HG03378 (cell line): ENCODE results near the gene MAPK7.

Source experiments
- ATAC-seq: cut with Tn5 transposase; IDR thresholded peaks from one replicate; pipeline ENCODE4 v1.9.1; 2021; ENCODE audit warnings: mild to moderate bottlenecking, moderate library complexity; ENCODE audit not compliant: unreplicated experiment

Gene MAPK7

DNA sequence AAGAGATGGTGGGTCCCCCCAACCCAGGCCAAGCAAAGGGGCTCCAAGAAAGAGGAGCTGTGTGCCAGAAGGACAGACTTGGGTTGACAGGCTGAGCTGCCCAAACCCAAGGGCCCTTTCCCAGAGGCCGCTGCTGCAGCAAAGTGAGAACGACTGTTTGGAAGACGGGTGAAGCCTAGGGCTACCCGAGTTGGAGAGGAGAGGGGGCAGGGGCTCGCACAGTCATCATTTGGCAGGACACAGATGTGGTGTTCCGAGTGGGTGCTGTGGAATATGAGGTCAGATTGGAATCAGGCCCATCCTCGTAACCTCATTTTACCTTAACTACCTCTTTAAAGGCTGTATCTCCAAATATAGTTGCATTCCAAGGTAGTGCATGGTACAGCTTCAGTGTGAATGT lies 14.0 kb downstream of the MAPK7 start:
- ATAC-seq, result no peak

DNA sequence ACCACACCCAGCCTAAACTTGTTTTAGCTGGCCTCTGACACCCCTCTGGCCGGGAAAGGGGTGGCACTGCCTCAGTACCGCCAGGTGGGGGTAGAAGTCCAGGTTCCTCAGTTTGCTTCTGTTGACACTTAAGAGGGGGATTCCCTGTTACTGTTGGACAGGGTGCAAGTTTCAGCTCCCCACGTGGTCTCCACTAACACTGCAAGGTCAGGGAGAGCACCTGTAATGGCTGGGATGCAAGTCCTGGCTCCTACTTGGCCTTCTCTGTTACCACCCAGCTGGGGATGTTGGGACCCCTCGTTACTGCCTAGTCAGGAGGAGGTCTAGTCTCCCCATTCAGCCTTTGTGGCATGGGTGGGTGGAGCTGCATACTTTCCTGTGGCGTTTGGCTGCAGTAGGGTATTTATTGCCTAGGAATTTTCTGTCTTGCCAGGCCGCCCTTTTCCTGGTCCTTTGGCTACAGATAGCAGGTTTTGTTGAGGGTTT lies 19.3 kb downstream of the MAPK7 start:
- ATAC-seq, result no peak

DNA sequence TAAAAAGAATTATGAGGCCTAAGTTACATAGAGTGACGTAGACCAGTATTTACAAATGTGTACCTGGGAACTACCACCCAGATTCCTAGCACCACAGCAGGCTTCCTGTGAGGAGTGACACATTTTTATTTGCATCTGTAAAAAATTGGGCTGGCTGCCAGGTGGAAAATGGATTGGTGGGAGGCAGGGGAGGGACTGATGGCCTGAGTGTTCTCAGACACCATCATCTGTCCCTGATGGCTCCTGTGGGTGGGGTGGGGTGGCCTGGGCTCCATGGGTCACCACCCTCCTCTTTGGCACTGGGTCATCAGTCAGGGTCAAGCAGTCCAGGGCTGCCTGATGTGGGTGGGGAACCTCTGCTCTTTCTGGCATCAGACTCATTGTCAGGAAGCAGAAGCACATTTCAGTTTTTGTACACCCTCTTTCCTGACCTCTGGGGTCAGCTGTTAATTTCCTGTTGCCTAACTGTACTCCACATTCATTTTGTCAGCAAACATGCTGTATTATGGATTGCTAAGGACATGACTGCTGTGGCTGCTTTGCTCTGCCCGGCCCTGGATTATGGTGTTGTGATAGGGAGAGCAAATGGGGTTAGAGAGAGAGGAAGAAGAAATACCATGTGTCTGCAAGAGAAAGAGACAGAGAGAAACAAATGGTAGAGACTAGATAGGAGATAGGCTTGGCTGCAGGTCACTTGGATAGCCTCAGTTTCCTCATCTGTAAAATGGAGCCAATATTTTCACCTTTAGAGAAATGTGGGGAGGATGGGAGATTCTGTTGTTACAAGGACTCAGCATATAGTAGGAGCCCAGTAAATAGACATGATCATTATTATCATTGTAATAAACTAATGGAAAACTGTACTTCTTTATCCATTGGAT lies 20.2 kb downstream of the MAPK7 start:
- ATAC-seq, result no peak

DNA sequence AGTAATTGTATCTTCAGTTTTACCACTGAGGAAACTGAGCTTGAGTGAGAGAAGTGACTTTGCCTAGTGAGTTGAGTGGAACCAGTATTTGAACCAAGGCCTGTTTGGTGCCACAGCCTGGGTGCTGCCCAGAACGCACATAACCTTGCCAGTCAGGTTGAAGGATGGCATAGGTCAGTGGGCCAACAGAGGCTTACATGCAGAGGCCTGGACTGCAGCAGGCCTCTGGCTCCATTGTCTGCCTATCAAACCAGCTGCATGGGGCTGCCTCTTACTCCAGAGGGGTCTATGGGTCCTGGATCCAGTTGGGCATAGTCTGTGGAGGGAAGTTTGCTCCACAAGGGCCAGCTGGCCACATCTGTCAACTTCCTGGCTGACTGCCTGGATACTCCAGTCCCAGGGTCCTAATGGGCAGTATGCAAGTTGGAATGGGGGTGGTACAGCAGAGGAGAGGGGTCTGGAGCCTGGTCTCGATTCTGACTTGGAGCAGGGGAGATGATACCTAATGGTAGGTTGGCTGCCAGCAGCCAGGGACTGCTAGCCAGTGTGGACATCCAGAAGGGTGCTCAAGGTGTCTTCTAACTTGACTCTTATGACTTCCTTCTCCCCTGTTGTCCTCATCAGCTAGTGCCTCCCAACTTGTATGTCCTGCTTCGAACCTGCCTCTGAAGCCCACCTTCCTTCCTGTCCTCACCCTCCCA lies 21.6 kb downstream of the MAPK7 start:
- no peak for ATAC-seq

DNA sequence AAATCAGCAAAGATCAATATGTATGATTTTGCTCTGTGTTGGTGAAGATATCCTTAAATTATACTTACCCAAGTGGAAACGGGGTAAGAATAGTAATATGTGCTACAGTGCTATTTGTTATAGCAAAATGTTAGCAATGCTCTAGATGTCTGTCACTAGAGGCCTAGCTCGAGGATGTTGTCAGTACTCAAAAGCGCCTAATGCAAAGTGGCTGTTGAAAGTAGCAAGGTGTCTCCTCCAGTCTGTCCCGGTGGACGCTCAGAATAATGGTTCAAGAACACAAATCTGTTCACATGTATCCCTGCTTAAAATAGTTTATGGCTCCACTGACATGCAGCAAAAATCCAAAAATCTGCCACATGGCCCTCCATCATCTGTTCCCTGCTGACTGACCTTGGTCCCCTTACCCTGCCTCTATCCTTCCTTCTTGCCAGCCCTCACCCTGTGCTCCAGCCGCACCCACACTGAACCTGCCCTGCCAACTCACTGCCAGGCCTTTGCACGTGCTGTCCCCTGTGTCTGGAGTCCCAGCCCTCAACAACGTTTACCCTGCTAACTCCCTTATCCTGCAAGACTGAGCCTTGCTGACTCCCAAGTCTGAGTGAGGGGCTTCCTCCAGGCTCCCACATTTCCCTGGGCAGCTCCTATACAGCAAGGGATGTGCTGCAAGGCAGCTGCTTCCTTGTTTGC lies 23.2 kb downstream of the MAPK7 start:
- no peak for ATAC-seq

DNA sequence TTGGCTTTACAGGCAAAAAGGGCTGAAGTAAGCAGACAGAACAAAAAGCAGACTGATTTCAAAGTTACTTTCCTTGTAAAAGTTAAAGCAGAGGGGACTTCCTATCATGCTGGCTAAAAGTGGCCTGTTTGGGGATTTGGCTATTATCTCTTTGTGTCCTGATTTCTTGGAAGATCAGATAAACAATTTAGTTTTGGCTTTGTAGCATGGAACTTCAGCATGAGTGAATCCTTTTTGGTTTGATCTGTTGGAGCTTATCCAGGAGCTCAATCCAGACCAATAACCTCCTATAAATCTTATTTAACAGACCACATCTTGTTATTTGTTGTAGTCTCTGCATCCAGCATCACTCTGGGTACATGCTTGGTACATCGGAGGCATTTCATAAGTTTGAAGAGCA lies 23.9 kb downstream of the MAPK7 start:
- no peak for ATAC-seq

DNA sequence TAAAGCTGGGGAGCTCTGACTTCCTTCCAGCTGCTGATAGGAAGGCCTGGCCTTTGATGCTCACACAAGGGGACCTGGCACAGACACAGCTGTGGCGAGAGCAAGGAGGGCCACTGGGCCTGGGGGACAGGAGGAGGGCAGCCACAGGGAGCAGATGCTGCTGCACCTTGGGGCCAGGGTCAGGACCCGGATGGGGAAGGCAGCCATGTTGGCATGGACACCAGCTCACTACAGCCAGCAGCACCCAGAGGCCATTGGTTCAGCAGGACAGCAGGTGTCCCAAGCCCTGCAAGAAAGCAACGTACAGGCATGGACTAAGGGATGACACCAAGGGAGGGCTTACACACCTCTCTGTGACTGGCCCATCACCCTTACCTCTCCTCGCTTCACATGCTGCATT lies 24.7 kb downstream of the MAPK7 start:
- ATAC-seq, result no peak

DNA sequence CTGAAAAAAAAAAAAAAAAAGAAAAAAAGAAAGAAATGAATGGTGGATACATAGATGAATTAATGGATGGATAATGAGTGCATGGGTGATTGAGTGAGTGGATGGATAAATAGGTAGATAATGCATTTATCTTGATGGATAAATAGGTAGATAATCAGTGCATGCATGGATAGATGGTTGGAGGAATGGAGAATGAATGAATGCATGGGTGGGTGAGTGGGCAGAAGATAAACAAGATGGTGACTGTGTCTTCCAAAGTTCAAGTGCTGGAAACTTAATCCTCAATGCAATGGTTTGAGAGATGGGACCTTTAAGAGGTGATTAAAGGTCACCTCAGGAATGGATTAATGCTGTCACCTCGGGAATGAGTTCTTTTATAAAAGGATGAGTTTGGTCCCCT lies 26.0 kb downstream of the MAPK7 start:
- ATAC-seq, result no peak

DNA sequence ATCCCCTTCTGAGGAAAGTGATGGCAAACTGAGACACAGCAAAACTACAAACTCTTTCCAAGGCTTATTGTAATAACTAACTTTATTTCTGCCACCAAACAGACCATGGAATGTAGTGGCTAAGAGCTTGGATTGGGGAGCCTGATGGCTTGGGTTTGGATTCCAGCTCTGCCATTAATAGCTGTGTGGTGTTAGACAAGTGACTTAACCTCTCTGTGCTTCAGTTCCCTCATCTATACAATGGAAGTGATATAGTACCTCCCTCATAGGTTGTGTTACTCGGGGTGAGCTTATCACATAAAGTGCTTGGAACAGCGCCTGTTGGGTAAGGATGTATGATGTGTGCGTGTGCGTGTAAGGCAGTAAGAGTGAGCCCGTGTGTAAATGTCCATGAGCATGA lies 26.8 kb downstream of the MAPK7 start:
- ATAC-seq, result no peak

DNA sequence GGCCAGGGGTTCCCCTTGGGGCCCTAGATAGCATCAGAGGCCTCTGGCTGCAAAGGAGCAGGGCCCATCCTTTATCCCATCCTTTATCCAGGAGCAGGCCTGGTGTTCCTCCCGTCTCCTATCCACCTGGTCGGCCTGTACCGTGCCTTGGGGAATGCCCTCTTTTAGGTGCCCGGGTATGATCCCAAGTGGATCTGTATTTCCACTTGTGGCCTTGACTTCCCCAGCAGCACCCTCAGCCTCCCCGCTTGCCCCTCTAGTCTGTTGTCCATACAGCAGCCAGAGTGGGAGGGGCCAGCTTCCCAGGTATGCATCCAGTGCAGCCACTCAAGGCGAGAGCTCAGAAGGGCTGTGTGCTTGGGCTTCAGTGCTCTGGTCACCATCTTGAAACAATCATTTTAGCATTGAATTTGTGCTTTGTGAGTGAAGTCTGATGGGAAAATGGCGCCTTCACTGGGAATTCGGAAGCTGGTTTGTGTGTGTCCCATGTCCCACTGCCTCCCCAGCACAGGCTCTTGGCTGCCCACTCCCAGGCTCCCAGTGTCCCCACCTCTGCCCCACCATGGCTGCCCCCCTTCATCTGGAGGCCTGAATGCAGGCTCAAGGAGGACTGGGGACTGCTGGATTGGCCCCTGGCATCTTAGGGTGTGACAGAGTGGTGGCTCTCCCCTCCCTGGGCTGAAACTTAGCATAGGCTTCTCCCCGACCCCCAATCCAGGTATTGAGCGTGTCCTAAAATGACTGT lies 29.5 kb downstream of the MAPK7 start:
- ATAC-seq, result no peak

DNA sequence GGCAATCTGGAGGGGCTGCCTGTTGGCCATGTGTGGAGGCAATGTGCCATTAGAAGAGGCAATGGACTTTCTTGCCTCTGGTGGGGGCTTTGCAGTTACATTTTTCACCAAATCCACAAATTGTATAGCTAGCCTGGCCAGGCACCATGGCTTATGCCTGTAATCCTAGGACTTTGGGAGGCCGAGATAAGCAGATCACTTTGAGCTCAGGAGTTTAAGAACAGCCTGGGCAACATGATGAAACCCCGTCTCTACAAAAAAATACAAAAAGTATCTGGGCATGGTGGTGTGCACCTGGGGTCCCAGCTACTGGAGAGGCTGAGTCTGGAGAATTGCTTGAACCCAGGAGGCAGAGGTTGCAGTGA lies 30.0 kb downstream of the MAPK7 start:
- no peak for ATAC-seq

DNA sequence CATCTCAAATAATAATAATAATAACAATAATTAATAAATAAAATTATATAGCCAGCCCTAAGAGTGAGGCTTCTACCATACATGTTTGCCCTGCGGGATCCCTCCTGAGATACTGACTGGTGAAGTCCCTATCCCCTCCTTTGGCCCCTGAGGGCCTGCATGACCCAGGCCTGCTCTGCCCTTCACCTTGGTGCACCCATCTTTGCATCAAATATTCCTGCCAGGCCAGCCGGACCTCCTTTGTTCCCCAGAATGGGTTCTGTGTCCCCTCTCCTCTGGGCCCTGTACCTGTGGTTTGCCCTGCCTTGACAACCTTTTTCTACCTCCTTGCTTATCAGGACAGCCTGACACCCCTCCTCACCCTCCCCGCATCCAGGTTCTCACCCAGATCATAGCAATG lies 30.8 kb downstream of the MAPK7 start:
- ATAC-seq, result no peak

DNA sequence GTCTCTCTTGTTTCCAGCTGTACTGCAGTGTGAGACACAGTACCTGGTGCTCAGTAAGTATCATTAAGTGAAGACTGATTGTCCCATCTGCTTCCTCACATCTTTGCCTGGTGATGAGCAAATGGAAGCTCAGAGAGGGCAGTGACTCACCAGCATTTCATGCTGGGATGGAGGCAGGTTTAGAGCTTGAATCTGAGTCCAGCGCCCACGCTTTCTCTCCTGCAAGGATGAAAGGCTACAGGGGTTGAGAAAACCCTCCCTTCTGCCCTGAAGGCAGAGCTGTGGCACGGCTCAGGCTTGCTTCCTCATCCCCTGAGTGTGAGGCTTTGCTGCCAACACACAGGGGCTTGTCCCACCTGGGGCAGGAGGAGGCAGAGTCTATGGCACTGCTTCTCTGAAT lies 31.2 kb downstream of the MAPK7 start:
- no peak for ATAC-seq

DNA sequence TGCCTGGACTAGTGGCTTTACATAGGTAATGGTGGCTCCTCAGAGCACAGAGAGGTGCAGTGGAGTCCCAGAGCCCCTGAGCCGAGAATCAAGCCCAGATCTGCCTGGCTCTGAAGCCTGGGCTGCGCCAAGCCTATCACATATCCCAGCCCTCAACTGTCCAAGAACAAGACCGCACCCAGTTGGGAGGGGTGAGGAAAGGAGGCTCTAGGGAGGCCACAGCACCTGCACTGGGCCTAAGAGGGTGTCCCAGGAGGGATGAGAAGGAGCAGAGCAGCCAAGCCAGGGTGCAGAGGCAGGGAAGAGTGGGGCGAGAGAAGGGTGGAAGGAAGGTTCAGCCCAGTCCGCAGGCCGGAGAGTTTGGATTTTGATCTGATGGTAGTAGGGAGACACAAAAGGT lies 31.8 kb downstream of the MAPK7 start:
- ATAC-seq, result no peak

DNA sequence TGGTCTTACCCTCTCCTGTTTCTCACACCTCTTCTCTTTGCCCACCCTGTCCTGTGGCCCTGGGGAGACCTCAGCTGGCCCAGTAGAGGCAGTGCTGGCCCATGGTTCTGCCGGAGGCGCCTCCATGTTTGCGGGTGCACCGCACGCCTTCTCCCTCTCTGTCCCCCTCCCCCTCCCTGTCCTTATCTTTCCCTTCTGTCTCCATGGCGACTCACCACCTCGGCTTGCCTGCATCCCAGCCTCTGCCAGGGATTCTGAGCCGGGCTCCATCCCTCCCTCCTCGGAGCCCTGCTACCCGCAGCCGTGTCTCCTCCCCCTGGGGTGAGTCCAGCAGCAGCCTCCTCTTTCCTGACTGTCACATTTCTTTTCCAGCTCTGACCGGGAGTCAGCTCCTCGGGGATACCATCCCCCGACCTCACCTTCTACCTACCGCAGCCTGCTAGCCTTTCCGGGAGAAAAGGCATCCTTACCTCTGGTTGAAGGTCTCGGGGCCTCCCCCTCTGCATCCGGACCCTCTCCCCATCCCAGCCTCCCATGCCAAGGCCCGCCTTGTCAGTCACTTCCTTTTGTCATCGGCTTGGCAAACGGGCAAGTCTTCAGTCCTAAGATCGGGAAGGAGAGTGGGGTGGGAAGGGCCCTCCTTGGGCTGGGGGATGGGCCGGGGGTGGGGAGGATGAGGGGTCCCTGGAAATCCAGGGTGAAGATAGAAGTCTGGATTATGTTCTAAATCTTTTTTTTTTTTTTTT lies 32.8 kb downstream of the MAPK7 start, which contains the start of gene RNF112:
RNF112 (plus strand) TSS at position 358 of the 746 bp plus-strand sequence; CDS start at position 535, 177 bp downstream.
- no peak for ATAC-seq

DNA sequence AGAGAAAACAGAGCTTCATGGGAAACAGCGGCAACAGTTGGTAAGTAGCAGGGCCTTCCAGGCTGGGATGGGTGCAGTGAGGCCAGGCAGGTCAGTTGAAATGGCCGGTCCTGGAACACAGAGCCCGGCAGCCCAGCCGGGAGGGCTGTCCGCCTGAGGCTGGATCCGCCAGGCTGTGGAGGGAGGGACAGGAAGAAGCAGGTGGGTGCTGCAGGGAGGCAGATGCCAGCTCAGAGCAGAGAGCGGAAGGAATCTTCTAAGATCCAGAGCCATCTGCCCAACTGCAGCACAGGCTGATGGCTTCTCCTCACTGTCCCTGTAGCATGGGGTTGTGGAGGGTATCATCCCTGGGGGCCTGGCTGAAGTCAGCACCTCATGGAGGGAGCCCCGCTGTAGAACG lies 33.3 kb downstream of the MAPK7 start:
- no peak for ATAC-seq

DNA sequence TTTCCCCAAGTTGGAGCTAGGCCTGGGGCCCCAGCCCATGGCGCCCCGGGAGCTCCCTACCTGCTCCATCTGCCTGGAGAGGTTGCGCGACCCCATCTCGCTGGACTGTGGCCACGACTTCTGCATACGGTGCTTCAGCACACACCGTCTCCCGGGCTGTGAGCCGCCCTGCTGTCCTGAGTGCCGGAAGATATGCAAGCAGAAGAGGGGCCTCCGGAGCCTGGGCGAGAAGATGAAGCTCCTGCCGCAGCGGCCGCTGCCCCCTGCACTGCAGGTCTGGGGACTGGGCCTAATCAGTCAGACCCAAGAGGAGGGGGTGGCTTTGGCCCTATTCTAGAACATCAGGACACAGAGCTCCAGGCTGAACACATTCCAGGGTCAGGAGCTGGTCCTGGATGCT lies 34.2 kb downstream of the MAPK7 start:
- no peak for ATAC-seq

DNA sequence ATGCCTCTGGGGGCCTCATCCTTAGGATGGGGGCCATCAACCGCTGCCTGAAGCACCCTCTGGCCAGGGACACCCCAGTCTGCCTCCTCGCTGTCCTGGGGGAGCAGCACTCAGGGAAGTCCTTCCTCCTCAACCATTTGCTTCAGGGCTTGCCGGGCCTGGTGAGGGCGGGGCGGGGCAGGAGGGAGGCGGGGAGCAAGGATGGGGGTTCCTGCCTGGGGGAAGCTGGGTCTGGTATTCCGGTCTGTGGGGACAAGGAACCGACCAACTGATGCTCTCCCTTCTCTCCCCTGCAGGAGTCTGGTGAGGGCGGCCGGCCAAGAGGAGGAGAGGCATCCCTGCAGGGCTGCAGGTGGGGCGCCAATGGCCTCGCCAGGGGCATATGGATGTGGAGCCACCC lies 34.7 kb downstream of the MAPK7 start:
- no peak for ATAC-seq

DNA sequence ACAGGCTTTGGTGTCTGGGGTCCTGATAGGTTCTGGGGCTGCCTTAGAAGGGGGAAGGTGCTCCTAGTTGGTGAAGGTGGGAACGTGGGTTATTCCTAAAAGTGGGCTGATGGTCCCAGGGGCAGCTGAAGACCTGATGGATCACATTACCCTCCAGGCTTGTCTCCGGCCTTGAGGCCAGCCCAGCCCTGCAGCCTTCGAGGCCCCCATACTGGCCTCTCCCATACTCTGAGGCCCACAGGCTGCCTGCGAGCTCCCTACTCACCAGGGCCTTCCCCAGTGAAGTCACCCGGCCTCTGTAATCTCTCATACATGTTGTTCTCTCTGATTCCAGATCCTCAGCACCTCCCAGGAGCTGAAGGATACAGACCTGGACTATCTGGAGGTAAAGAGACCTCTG lies 35.5 kb downstream of the MAPK7 start:
- ATAC-seq, result no peak
